Natural killer cell (primary cell): Measurements from ENCODE around the gene SP110. TPM values are rescaled to one million over a fixed set of nuclear protein-coding genes. Genes with fewer than 3 reads are reported as not detected.

Experiments
- ATAC-seq, 3 donors: fragments of 150-1000 bp in 2 of 3; fragments of 200-7000 bp in 1 of 3; cut with Tn5 transposase; 1 replicate in 1 of 3; 2 replicates in 2 of 3; pipeline ENCODE4 v1.10.0; 2021; ENCODE audit warnings: mild to moderate bottlenecking in 2 of 3, moderate library complexity in 2 of 3
- DNase-seq, 2 donors: peaks; one replicate each; pipeline versions ENCODE4 v3.0.0 to v3.0.0-alpha.2; 2013 to 2021; ENCODE audit warnings: mixed read lengths in 1 of 2
- H3K27ac ChIP-seq: one replicate; pipeline ENCODE4 v1.5.1; 2013; ENCODE audit warnings: mild to moderate bottlenecking, low read length
- H3K27me3 ChIP-seq: one replicate; pipeline ENCODE4 v1.6.1; 2013; ENCODE audit warnings: low read length; ENCODE audit not compliant: control insufficient read depth, insufficient read depth
- H3K36me3 ChIP-seq: one replicate; pipeline ENCODE4 v1.6.1; 2013; ENCODE audit warnings: low read length; ENCODE audit not compliant: control insufficient read depth, insufficient read depth
- H3K4me1 ChIP-seq: one replicate; pipeline ENCODE4 v1.6.1; 2013; ENCODE audit warnings: low read length; ENCODE audit not compliant: control insufficient read depth, insufficient read depth
- H3K4me3 ChIP-seq: one replicate; pipeline ENCODE4 v1.5.1; 2013; ENCODE audit warnings: low read length
- H3K9me3 ChIP-seq: one replicate; pipeline ENCODE4 v1.6.1; 2013; ENCODE audit warnings: low read length; ENCODE audit not compliant: control insufficient read depth, insufficient read depth
- H3K27ac Mint-ChIP-seq, 2 donors: one replicate each; pipeline ENCODE4 v1.8.0; 2022; ENCODE audit warnings: mild to moderate bottlenecking in 2 of 2, mixed read lengths in 2 of 2, moderate library complexity in 1 of 2
- H3K27me3 Mint-ChIP-seq, 2 donors: one replicate each; pipeline ENCODE4 v1.8.0; 2022; ENCODE audit warnings: low read depth in 2 of 2, mixed read lengths in 2 of 2
- H3K36me3 Mint-ChIP-seq: one replicate; pipeline ENCODE4 v1.8.0; 2022; ENCODE audit warnings: mixed read lengths
- H3K4me1 Mint-ChIP-seq, 2 donors: one replicate each; pipeline ENCODE4 v1.8.0; 2022; ENCODE audit warnings: mixed read lengths in 2 of 2
- H3K4me3 Mint-ChIP-seq: one replicate; pipeline ENCODE4 v1.8.0; 2022; ENCODE audit warnings: mild to moderate bottlenecking, moderate library complexity, mixed read lengths
- H3K9me3 Mint-ChIP-seq, 2 donors: one replicate each; pipeline ENCODE4 v1.8.0; 2022; ENCODE audit warnings: mixed read lengths in 2 of 2
- CTCF ChIP-seq: fragments of 200-600 bp; IDR thresholded peaks from one replicate; pipeline ENCODE4 v1.8.0; 2022; ENCODE audit warnings: antibody characterized with exemption
- WGBS: methylation state at CpG from one replicate; pipeline ENCODE4 v1.1.7; 2013; ENCODE audit warnings: missing lambda C conversion rate; ENCODE audit not compliant: insufficient coverage; 5-methylcytosine and 5-hydroxymethylcytosine counted together
- intact Hi-C: fragments of 100-400 bp; cut with micrococcal nuclease; formaldehyde crosslinking; loops from one replicate; pipeline ENCODE4 v1.14.2; 2022
- total RNA-seq, 4 donors: library from RNA; stranded (reverse); fragments of 120-200 nt in 1 of 4; gene quantifications; one replicate each; pipeline versions ENCODE4 v1.2.3 to v1.2.4, GENCODE V29; 2013 to 2022

The SP110 gene
- total RNA-seq, 3 donors from 2014 or later (not counting 1 experiment from before 2014, with no cell fraction given): 92.7 to 132 (median 97.9) TPM

GRCh38 chr2:230258483-230258882 lies 38.7 kb upstream of the SP110 start:
- DNase-seq (no peak), ATAC-seq (no peak)
- Mint-ChIP-seq H3K4me1 (peaks cover 41 to 43% of the 10 kb centered on the region in 2 donors), H3K27ac (no peak overlapping the region), H3K36me3 (peaks cover 14% of the 10 kb centered on the region), H3K9me3 (no peaks in the 10 kb centered on the region), H3K27me3 (no peaks in the 10 kb centered on the region), H3K4me3 (no peak overlapping the region)
- H3K27me3 ChIP-seq: no peaks in the 10 kb centered on the region
- intact Hi-C loops: no loop called here
- H3K9me3 ChIP-seq: no peaks in the 10 kb centered on the region
- no peak overlapping the region for H3K4me3 ChIP-seq
- H3K27ac ChIP-seq: no peak overlapping the region
- 93% methylated on average over 2 of the region's 4 CpGs for WGBS
- H3K36me3 ChIP-seq: peaks cover 11% of the 10 kb centered on the region
- TF ChIP-seq CTCF: no peak
- H3K4me1 ChIP-seq: peaks cover 12% of the 10 kb centered on the region

GRCh38 chr2:230256733-230257332 lies 37.0 kb upstream of the SP110 start:
- ATAC-seq (peak in 2 of 3 donors; percentile 58 to 63), DNase-seq (no peak)
- intact Hi-C loops: no loop called here
- no peaks in the 10 kb centered on the region for H3K27me3 Mint-ChIP-seq
- H3K4me3 Mint-ChIP-seq: no peak overlapping the region
- no peak for TF ChIP-seq CTCF
- 75% methylated on average over 3 of the region's 3 CpGs for WGBS
- H3K36me3 Mint-ChIP-seq: peaks cover 14% of the 10 kb centered on the region
- no peaks in the 10 kb centered on the region for H3K9me3 ChIP-seq
- H3K9me3 Mint-ChIP-seq: no peaks in the 10 kb centered on the region
- no peak overlapping the region for H3K27ac ChIP-seq
- peaks cover 19% of the 10 kb centered on the region for H3K36me3 ChIP-seq
- H3K27ac Mint-ChIP-seq: peak overlapping the region; percentile 17 to 54
- H3K27me3 ChIP-seq: no peaks in the 10 kb centered on the region
- H3K4me1 ChIP-seq: peaks cover 12% of the 10 kb centered on the region
- H3K4me3 ChIP-seq: no peak overlapping the region
- H3K4me1 Mint-ChIP-seq: peaks cover 27 to 29% of the 10 kb centered on the region in 2 donors

- peaks cover 29% of the 10 kb centered on the region for H3K36me3 ChIP-seq
- DNase-seq: peak in 1 of 2 donors; percentile 58
- Mint-ChIP-seq H3K27ac (no peak overlapping the region), H3K4me1 (peaks cover 9 to 11% of the 10 kb centered on the region in 2 donors), H3K4me3 (no peak overlapping the region), H3K36me3 (no peaks in the 10 kb centered on the region), H3K27me3 (no peaks in the 10 kb centered on the region), H3K9me3 (no peaks in the 10 kb centered on the region)
- H3K9me3 ChIP-seq: no peaks in the 10 kb centered on the region
- H3K27me3 ChIP-seq: no peaks in the 10 kb centered on the region
- TF ChIP-seq CTCF: no peak
- no peak overlapping the region for H3K27ac ChIP-seq
- 94% methylated on average over 4 of the region's 4 CpGs for WGBS
- intact Hi-C loops: no loop called here
- H3K4me3 ChIP-seq: no peak overlapping the region
- H3K4me1 ChIP-seq: peaks cover 12% of the 10 kb centered on the region
- ATAC-seq: peak in 1 of 3 donors; percentile 32
Observed at GRCh38 chr2:230254152-230254881, 34.5 kb upstream of the SP110 start.
